NCI-H748 (cell line): ENCODE measurements around the gene SYCN.
"Not testable (repeated sequence)": the region's sequence is repeated elsewhere in the genome, so short reads cannot be mapped to it uniquely, and the experiment has no call there.

Experiments used
- DNase-seq: peaks from one replicate; lab custom pipeline; 2025; ENCODE audit not compliant: unreplicated experiment; lab: John Stamatoyannopoulos, UW

The SYCN gene

DNA sequence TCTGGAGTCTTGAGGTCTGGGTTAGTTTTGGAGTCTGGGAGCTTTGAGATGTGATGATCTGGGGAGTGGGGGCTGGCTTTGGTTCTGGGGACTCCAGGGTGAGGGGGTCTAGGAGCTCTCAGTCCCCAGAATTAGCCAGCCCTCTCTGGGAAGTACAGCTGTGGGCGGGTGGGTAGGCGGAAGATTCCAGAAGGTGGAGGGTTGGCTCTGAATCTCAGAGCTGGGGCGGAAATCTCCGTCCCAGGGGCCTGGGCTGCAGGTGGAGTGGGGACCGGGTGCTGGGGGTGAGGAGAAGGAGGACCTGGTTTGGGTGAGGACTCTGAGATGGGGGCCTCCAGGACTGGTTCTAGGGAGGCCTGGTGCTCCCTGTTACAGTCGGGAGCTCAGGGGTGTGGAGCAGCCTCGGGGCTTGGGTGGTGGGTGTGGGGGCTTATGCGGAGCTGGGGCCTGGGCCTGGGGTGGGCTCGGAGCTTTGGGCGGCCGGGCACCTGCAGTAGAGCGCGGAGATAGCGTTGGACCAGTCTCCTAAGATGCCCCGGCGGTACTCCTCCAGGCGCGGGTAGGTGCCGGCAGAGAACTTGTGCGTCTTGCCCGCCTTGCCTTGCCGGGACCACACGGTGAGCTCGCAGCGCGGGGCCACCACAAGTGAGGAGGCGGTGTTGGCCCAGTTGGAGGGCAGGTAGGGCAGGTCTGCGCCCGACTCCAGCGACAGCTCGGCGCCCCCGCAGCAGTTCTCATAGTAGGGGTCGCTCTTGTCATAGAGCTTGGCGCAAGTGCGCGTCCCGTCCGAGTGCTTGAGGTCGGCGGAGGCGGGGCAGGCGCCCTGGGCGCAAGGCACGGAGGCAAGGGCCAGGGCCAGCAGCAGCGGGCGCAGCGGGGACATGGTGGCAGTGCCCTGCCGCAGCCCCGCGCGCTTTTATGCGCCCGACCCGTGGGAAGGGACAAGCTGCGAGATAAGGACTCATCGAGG is at the start of gene SYCN:
SYCN (minus strand) TSS at position 892 of the 970 bp plus-strand sequence; CDS start at position 883, 9 bp downstream.
- no peak for DNase-seq

GRCh38 chr19:39253374-39254149 is 49.5 kb upstream of the SYCN start:
- no peak for DNase-seq

DNA sequence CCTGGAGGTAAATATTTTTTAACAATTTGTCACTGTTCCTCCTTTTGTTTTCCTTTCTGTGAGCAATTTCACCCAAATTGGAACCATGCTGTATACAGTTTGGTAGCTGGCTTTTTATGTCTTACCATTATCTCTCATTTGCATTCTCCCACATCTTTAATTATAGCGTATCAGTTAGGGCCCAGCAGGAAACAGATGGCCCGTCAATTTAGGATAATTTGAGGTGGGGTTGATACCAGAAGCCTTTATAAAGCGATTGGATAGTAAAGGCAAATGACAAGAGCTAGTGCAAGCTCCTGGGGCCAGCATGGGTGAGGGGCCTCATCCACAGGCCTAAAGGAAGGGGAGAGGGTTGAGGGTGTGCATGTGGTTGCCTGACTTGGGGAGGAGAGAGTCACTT is 48.4 kb upstream of the SYCN start:
- DNase-seq, result no peak

DNA sequence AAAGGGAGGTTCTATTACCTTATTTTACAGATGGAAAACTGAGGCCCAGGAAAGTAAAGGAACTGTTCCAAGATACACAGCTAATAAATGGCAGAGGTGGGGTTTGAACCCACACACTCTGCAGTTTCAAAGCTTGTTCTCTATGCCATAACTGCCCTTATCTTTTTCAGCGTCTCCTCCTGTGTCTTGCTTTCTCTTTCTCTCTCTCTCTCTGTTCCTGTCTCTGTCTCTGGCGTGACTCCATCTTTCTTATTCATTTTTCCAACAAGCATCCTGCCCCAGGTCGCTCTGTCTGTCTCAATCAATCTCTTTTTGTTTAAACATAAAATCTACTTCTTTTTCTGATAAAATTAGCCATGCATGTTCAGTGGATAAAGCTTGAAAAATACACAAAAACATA is 47.8 kb upstream of the SYCN start:
- DNase-seq, result no peak

GRCh38 chr19:39251081-39251480 is 47.0 kb upstream of the SYCN start:
- no peak for DNase-seq

DNA sequence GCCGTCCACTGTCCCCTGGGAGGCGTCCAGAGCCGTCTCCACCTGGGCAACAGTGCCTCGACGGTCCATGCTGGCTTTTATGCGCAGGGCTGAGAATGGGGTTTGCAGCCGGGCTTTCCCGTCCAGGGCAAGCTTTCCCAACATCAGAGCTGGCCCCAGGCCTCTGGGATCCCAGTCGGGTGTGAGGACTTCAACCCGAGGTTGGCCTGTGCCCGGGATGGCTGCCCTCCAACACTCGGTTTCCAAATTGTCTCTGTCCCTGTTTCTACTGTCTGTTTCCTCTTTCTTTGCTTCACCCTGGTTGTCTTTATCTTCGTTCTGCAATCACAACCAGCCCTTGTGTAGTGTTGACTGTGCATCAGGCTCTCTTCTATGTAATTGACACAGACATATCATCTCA is 44.7 kb upstream of the SYCN start, which contains the start of gene IFNL4:
IFNL4 (minus strand) TSS at position 51 of the 400 bp plus-strand sequence.
- no peak for DNase-seq

- no peak for DNase-seq
Measured at GRCh38 chr19:39247701-39248664, 43.9 kb upstream of the SYCN start.

DNA sequence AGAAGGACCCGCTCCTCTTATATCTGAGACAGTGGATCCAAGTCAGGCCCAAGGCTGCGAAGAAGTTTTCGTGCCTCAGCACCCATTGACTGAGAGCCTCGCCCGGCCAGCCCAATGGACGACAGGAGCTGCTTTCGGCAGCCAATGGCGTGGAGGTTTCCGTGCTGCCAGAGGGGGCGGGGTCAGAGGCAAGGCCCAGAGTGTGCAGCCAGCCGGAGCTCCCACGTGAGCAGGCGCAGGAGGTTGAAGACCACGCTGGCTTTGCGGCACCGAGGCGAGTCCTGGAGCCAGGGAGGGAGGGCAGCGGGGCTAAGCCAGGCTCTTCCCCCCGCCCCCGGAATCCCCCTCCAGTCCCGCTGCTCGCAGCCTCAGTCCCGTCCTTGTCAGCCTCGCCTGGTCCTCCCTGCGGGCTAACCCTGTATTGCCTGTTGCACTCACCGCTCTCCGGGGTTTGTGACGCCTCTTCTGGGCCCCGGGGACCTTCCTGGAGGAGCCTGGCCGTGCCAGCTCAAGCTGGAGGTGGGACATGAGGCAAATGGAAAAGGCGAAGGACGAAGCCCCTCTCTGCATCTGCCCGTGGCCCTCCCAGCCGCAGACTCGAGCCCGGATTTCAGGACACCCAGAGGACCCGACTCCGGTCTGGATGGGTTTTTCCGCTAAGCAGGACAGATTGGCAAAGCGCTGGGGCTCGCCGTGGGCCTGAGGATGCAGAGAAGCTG is 43.0 kb upstream of the SYCN start:
- no peak for DNase-seq

- DNase-seq, result not testable (repeated sequence)
Measured at GRCh38 chr19:39245166-39245565, 41.1 kb upstream of the SYCN start.

DNA sequence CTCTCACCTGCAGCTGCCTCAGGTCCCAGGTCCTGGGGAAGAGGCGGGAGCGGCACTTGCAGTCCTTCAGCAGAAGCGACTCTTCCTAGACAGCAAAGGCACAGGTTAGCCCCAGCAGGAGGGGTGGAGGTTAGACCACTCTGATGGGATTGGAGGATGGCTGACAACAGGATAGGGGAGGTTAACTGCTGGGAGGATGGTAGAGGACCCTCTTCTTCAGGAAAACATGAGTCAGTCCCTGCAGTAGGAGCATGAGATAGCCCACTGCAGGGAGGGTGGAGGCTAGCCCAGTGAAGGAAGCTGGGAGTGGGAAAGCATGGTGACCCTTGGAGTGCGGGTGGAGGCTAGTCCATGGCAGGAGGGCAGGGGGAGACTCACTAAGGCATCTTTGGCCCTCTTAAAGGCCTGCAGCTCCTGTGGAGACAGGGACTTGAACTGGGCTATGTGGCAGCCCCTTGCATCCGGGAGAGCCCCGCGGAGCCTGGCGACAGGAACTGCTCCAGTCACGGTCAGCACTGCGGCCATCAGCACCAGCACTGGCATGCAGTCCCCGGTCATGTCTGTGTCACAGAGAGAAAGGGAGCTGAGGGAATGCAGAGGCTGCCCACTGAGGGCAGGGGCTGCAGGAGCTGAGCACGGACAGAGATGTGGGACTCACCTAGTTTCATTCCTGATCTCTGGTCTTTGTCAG is 40.5 kb upstream of the SYCN start, which contains the start of gene IFNL3:
IFNL3 (minus strand) TSS at position 597 of the 691 bp plus-strand sequence; CDS start at position 558, 39 bp downstream.
- DNase-seq, result not testable (repeated sequence)

GRCh38 chr19:39243741-39244140 is 39.7 kb upstream of the SYCN start:
- not testable (repeated sequence) for DNase-seq

GRCh38 chr19:39240421-39240820 is 36.4 kb upstream of the SYCN start:
- DNase-seq, result no peak

DNA sequence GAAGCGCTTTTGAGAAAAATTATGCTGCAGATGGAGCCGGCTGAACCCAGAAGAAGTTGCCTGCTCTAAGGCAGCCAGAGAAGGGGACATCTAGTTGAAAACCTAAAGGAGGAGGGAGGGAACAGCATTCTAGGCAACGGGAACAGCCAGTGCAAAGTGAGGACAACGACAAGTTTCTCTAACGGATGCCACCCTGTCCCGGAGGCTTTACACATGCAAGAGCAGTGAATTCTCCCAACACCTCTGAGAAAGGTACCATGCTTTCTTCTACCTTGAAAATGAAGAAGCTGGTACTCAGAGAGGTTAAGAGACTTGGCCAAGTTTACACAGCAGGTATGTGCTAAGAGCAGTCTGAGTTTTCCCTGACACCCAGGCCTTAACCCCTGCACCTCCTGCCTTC is 34.9 kb upstream of the SYCN start:
- DNase-seq, result no peak

- no peak for DNase-seq
Measured at GRCh38 chr19:39238209-39238608, 34.1 kb upstream of the SYCN start.

GRCh38 chr19:39237200-39238184 is 33.4 kb upstream of the SYCN start:
- DNase-seq, result peak; percentile 46

GRCh38 chr19:39236527-39236926 is 32.5 kb upstream of the SYCN start:
- no peak for DNase-seq

DNA sequence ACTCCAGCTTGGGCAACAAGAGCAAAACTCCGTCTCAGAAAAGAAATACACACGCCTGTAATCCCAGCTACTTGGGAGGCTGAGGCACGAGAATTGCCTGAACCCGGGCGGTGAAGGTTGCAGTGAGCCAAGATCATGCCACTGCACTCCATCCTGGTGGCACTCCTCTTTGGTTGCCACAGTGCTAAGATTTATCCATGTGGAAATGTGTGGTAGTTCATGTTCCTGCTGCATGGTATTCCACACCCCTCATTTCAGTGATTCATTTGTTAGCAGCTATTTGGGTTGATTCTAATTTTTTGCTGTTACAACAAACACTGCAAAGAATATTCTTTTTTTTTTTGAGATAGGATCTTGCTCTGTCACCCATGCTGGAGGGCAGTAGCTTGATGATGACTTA is 28.6 kb upstream of the SYCN start:
- no peak for DNase-seq
